HL-60 (cell line): Measurements from ENCODE around the gene TMEM106C.

Experiments used
- CTCF ChIP-seq: IDR thresholded peaks from one replicate; pipeline ENCODE4 v1.5.1; 2011; ENCODE audit warnings: low read length, control low read depth, inconsistent platforms; ENCODE audit not compliant: insufficient read depth
- GABPA ChIP-seq: IDR thresholded peaks from 2 replicates; pipeline ENCODE4 v1.6.1; 2012; ENCODE audit warnings: low read depth
- POLR2AphosphoS5 ChIP-seq: IDR thresholded peaks from 2 replicates; pipeline ENCODE4 v1.6.1; 2012; ENCODE audit warnings: low read depth
- REST ChIP-seq: IDR thresholded peaks from 2 replicates; pipeline ENCODE4 v1.6.1; 2012; ENCODE audit warnings: low read depth; ENCODE audit not compliant: insufficient replicate concordance

DNA sequence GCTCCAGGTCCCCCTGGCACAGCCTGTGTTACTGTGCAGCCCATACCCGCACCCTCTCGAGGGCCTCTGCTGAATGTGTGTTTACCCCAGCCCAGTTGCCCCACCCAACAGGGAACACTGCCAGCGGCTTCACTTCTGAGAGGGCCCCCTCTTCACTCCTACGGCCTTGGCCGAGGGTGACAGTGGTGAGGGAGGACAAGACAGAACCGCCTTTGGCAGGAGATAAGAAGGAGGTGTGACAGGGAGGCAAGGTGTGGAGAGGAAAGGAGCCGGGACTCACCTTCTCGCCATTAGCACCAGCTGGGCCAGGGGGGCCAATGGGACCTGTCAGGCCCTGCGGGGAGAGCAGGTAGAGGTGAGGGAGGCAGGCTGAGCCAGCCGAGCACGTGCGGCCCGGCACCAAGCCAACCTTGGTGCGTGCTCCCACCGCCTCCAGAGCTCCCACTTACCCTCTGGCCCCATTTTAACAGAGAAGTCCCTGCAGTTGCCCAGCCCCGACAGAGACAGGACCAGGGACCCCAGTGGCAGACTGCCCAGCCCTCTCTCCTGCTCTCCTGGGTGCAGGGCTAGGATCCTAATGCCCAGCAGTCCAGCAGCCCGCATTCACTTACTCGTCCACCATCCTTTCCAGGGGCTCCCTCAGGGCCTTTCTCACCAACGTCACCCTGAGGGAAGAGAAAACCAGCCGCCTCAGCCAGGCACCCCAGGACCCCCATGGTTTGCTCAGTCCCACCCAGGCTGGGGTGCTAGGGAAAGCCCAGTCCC lies 18.3 kb downstream of the TMEM106C start:
- TF ChIP-seq POLR2AphosphoS5 (no peak), CTCF (no peak), GABPA (no peak), REST (no peak)
